Measurements from ENCODE around the gene NPS. TPM values are rescaled to one million over a fixed set of nuclear protein-coding genes. Genes with fewer than 3 reads are reported as not detected.

NPS gene
- total RNA-seq, 1 donor from 2014 or later = not detected

DNA sequence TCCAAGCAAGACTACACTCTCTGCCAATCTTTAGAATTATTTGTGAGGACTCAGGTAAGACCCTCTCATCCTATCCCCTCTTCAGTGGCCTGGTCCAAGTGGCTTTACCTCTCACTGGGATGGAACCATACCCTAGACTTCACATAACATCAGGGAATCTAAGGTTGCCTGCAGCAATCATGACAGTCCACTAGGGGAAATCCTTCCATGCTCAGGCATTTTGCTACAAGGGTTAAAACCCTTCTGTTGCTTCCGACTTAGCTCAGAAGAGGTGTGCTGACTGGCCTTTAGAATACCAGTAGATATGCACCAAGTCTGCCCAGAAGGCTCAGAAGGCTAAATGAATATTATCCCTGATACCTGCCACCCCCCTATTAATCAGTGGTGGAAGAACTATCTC lies 24.9 kb upstream of the NPS start:
- no peak overlapping the region for H3K27ac Mint-ChIP-seq (ENCODE audit: unreplicated experiment)
- no peaks in the 10 kb centered on the region for H3K36me3 Mint-ChIP-seq (ENCODE audit: low read depth)
- peaks cover 2% of the 10 kb centered on the region for H3K27me3 Mint-ChIP-seq (ENCODE audit: low read depth)
- H3K9me3 Mint-ChIP-seq (ENCODE audit: low read depth) = peaks cover 13% of the 10 kb centered on the region
- DNase-seq (ENCODE audit: low spot score) = no peak
- H3K4me3 Mint-ChIP-seq (ENCODE audit: unreplicated experiment) = no peak overlapping the region
- TF ChIP-seq CTCF (IDR thresholded peaks at IDR 0.05) = peak; percentile 29
- peaks cover 7% of the 10 kb centered on the region for H3K4me1 Mint-ChIP-seq (ENCODE audit: low read depth)

DNA sequence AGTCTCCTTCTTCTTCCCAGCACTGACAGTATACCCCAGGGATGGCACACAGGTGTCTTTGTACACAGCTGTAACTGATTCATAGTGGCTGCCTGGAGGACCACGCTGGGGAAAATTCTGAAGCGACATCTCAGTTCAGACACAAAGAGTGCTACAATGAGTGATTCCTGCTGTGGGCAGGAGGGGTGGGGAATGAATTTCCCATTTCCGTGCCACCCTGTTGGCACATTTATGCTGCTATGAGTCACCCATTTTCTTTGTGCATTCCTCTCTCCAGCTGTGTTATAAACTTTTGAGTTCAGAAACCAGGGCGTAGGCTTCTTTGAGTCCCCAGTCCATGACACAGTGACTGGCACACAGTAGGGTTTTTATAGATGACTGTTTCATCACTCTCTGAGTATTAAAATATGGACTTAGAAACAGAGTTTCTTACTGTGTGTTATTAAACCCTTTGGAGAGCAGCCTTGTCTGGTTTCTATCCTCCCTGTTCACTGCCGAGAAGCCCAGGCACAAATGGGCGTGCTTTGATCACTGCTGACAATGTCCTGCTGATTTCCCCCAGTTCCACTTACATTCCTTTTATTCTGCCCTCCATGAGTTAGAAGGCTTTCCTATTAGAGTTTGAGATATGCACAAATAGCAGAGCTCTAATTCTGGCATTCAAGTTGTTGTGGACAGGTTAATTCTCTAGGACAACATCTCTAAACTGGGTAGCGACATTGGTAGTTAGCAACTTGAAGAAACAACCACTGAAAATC lies 24.0 kb upstream of the NPS start:
- no peak for TF ChIP-seq CTCF (IDR thresholded peaks at IDR 0.05)
- H3K4me3 Mint-ChIP-seq (ENCODE audit: unreplicated experiment) = no peak overlapping the region

GRCh38 chr10:127525686-127526085 lies 23.4 kb upstream of the NPS start:
- Mint-ChIP-seq H3K9me3 (ENCODE audit: low read depth) (peaks cover 2% of the 10 kb centered on the region), H3K27me3 (ENCODE audit: low read depth) (no peaks in the 10 kb centered on the region), H3K4me1 (ENCODE audit: low read depth) (peaks cover 7% of the 10 kb centered on the region), H3K36me3 (ENCODE audit: low read depth) (no peaks in the 10 kb centered on the region), H3K4me3 (ENCODE audit: unreplicated experiment) (no peak overlapping the region), H3K27ac (ENCODE audit: unreplicated experiment) (no peak overlapping the region)
- TF ChIP-seq CTCF (IDR thresholded peaks at IDR 0.05) = no peak
- DNase-seq (ENCODE audit: low spot score) = no peak

More for the DNA sequence above, 24.0 kb upstream of the NPS start:
- Mint-ChIP-seq H3K36me3 (ENCODE audit: low read depth) (no peaks in the 10 kb centered on the region), H3K27ac (ENCODE audit: unreplicated experiment) (no peak overlapping the region), H3K9me3 (ENCODE audit: low read depth) (peaks cover 5% of the 10 kb centered on the region), H3K27me3 (ENCODE audit: low read depth) (no peaks in the 10 kb centered on the region), H3K4me1 (ENCODE audit: low read depth) (peaks cover 7% of the 10 kb centered on the region)
- DNase-seq (ENCODE audit: low spot score) = no peak

DNA sequence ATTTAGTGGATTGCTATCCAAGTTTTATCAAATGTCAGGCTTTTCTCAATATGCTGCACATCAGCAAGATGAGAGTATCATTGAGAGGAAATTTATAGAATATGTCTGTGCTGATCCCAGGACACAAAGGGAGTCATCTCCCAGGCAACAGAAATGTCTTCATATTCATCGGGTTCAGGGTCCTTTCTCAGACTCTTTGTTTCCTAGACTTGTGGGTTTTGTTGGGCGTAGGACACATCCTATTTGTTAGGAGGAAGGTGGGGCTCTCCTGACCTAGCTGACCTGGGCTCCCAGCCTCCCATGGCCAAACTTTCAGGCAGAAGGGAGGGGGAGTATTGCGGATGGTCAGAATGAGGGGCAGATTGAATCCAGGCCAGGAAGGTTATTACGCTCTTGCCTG lies 22.9 kb upstream of the NPS start:
- H3K27ac Mint-ChIP-seq (ENCODE audit: unreplicated experiment) = no peak overlapping the region
- peaks cover 2% of the 10 kb centered on the region for H3K9me3 Mint-ChIP-seq (ENCODE audit: low read depth)
- H3K27me3 Mint-ChIP-seq (ENCODE audit: low read depth) = no peaks in the 10 kb centered on the region
- H3K36me3 Mint-ChIP-seq (ENCODE audit: low read depth) = no peaks in the 10 kb centered on the region
- H3K4me1 Mint-ChIP-seq (ENCODE audit: low read depth) = peaks cover 7% of the 10 kb centered on the region
- no peak overlapping the region for H3K4me3 Mint-ChIP-seq (ENCODE audit: unreplicated experiment)
- DNase-seq (ENCODE audit: low spot score) = no peak
- no peak for TF ChIP-seq CTCF (IDR thresholded peaks at IDR 0.05)

DNA sequence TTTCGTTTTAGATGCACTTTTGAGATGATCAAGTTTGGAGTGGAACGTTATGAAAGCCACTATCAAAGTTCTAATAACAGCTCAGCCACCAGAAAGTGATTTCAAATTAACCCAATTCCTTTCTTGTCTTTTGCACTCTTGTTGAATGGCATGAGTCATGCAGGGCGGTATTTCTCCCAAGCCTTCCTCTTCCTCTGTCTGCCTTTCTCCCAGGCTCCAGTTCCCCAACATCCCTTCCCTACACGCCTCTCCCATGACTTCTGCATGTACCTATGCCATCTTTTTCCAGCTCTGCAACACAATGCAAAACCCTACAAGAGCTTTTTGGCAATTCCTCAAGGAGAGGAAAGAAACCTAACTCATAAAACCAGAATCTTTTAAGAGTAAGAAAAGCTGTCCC lies 21.8 kb upstream of the NPS start:
- no peak overlapping the region for H3K4me3 Mint-ChIP-seq (ENCODE audit: unreplicated experiment)
- DNase-seq (ENCODE audit: low spot score) = no peak

More for the DNA sequence above, 21.8 kb upstream of the NPS start:
- Mint-ChIP-seq H3K9me3 (ENCODE audit: low read depth) (peaks cover 2% of the 10 kb centered on the region), H3K27ac (ENCODE audit: unreplicated experiment) (no peak overlapping the region), H3K4me1 (ENCODE audit: low read depth) (peaks cover 7% of the 10 kb centered on the region), H3K27me3 (ENCODE audit: low read depth) (no peaks in the 10 kb centered on the region), H3K36me3 (ENCODE audit: low read depth) (no peaks in the 10 kb centered on the region)
- TF ChIP-seq CTCF (IDR thresholded peaks at IDR 0.05) = no peak
